Stimulated activated CD4-positive, alpha-beta T cell treated with anti-CD3 and anti-CD28 coated beads, Interleukin-4, amount 100 ng/mL, for 24 hours (primary cell): ENCODE results near the gene KREMEN1.

Experiments
- DNase-seq: peaks from one replicate; pipeline ENCODE4 v3.0.0-alpha.2; 2020

KREMEN1 gene

DNA sequence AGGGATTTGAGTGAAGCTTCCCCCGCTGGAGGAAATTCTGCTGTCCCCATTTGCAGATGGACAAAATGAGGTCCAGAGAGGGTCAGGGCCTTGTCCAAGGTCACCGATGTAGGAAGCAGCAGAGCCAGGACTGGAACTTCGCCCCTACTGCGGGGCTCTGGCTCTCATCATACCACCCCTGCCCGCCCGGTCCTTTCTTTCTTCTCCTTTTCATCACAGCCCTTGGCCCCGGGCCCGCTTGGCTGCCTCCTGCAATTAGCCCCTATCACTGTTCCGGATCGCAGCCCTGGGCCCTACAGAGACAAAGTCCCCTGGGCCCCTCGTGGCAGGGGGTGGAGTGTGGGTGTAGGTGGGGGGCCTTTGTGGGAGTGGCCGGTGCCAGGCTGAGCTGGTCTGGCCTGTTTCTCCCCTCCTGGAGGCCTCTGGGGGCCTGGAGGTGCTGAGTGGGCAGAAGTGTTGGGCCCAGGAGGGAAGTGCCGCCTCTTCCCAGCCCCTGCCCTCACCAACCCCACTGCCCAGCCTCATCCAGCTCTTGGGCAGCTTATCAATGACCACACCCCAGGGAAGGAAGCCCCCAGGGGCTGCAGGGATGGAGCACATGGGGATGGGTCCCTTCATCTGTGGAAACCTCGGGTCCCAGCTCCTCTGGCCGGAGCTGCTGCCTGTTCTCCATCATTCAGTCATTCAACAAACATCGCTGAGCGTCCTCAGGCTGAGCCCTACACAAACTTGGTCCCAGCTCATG is 136.2 kb downstream of the KREMEN1 start:
- DNase-seq: no peak

DNA sequence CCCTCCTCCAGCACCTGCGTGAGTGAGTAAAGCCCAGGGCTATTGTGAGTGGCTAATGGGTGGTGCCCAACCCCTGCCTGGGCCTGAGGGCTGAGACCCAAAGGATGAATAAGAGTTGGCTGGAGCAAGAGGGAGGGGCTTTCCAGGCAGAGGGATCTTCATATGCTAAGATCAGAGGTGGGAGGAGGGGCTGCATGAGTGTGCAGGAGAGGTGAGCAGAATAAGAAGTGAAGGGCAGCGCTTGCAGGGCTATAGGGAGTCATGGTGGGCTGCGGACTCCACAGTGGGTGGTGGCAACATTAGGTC is 136.7 kb downstream of the KREMEN1 start:
- no peak for DNase-seq

DNA sequence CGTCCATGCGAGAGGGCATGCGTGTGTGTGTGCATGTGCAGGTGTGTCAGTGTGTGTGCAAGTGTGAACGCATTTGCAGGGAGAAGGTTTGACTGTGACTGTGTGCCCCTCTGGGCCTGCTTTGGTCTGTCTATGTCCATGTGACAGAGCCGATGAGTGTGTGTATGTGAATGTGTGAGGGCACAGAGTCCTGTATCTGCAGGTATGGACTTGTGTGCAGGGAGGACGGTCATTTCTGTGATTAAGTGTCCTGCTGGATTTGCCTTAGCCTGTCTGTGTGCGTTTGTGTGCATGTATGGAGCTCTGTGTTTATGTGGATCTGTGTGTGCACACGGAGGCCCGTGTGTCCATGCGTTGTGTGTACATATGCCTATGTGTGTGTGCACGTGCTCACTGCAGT is 138.2 kb downstream of the KREMEN1 start:
- no peak for DNase-seq

DNA sequence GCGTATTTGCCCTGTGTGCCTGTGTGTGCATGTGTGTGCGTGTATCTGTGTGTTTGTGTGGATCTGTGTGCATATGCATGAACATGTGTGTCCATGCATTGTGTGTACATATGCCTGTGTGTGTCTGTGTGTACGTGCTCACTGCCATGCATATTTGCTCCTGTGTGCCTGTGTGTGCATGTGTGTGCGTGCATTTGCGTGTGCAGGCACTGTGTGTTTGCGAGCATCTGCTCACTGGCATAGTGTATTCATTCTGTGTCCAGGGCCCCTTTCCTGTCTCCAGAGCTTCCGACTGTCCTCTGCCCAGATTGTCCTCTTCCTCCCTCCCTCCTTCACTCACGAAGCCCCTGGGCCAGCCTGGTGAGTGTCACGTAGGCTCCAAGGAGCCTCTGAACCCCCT is 138.6 kb downstream of the KREMEN1 start:
- no peak for DNase-seq

DNA sequence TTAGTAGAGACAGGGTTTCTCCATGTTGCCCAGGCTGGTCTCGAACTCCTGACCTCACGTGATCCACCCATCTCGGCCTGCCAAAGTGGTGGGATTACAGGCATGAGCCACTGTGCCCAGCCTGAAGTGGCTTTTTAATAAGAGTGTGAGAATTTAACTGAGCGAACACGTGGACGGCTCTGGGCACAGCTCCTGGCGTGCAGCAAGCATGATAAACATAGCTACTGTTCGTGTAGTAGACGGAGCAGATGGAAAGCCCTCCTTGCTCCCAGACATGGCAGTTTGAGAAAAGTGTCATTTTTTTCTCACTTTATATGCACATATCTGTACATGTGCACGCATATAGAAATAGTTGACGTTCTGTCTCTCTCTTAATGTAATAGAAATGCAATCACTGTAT is 139.9 kb downstream of the KREMEN1 start:
- no peak for DNase-seq

DNA sequence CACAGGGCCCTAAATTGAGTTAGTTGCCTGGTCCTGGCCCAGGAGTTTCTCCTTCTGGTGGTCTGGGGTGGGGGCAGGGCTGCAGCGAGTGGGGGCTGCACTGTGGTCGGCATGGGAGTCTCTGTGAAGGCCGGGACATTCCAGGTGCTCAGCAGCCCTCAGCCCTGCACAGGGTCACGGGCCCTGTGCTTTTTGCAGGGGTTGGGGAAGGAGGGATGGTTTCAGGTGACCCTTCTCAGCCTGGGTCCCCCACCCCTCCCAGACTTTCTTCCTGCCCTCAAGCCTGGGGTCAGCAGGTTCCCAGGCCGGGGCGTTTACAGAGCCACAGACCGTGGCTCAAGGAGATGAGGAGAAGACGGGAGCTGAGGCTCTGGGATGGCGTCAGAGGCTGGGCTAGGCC is 140.7 kb downstream of the KREMEN1 start:
- DNase-seq: no peak

DNA sequence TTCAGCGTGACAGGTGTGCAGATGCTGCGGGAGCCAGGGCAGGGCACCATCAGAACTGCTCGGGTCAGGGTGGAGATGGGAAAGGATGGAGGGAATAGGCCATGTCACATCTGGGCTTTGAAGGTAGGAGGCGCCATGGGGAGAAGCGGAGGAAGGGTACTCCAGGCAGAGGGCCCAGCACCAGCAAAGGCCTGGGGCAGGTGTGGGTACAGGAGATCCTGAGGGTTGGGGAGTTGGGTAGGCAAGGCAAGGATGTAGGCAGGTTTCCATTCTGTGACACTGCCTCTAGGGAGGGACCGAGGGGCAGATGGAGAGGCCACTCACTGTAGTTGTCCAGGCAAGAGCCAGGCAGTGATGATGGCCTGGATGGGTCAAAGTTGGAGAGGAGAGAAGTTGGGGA is 141.4 kb downstream of the KREMEN1 start:
- no peak for DNase-seq

DNA sequence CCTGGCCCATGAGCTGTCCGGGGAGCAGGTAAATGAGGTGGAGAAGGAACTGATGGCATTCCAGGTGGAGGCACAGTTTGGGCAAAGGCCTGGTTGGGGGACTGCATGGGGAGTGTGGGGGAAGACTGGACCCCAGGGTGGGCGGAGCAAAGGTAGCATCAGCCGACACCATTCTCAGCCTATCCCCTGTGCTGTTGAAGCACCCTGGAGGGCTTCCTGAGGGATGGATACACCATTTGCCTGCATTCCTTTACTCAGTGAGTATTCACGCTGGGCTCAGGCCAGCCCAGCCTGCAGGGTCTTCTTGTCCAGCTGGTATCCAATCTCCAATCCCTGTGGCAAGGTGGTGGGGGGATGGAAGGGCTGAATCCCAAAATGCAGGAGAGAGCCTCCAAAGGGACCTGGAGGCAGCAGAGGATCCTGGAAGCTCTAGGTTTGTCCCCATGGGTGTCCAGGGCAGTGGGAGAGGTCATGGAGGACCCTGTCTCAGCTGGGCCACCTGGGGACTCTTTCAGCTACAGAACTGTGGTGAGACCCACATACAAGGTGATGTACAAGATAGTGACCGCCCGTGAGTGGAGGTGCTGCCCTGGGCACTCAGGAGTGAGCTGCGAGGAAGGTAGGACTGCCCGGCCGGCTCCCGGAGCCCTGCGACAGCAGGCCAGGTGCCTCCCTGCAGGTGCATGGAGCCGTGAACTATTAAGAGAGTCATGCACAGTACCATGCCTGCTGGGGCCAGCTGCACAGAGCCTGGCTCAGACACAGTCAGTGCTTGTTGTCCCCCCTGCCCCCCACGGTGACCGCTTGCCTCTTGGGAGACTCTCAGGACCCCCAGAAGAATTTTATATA is 142.4 kb downstream of the KREMEN1 start:
- no peak for DNase-seq

DNA sequence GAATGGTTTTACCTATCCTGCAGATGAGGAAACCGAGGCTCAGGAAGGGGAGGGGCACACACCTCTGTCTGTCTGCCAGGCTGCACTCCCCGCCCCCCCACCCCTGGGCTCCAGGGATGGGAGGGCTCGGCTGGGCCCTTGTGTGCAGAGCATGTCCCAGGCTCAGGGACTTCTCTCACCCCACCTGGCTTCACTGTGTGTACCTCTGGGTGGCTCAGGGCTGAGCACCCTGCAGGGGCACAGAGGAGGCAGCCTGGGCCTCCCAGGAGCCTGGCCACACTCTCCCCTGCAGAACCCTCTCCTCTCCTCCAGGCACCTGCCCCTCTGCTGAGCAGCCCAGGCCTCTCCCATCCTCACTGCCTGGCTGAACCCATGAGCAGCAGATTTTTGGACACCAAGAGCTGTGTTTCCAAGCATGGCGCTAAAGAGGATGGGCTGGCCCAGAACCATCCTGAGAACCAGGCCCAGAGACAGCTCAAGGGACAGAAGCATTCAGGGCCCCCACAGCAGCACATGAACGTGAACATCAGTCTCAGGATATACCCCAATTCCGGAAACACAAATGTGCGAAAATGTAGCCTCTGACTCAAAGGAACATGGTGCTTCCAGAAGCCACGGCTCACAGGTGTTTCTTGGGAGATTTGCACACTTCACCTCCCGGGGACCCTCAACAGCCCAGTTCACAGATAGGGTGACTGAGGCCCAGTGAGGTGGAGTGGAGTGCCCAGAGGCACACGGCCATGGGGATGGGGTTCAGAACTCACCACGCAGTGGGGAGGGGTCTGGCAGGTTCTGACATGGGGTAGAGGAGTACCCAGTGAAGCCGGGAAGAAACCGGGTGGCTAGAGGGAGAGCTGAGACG is 143.4 kb downstream of the KREMEN1 start:
- DNase-seq: no peak

DNA sequence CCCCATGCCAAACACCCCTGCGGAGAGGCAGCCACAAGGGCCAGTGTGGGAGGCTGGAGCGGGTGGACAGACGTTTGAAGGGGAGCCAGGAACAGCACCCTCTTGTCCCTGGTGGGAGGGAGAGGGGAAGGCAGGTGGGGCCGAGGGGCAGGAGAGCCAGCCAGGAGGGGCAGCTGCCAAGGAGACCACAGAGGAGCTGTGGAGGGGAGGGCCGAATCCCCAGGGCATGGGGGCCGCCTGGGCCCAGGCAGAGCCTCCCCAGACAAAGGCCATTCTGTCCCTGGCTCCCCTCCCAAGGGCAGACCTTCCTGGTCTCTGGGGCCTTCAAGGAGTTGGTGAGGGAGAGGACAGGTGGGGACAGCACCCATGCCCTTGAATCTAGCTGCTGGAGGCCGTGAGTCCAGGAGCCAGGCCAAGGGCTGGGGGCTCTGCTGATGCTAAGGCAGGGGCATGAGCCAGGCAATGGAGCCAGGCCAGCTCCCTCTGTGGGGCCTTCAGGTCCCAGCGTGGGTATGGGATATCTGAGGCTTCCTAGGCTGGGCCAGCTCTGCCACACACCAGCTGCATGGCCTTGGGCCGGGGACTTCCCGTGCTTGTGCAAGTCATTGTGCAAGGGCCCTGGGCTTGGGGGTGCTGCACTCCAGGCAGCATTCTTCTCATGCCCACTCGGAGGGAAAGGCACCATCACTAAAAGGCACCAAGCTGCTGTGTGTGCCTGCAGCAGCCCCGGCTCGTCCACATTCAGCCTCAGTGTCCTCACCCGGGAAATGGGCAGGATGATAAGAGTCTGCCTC is 144.2 kb downstream of the KREMEN1 start:
- no peak for DNase-seq
